CD4-positive, alpha-beta T cell treated with Interleukin-15 for 1 hour (primary cell): ENCODE results near the gene MCC.

Experiments
- DNase-seq: peaks from one replicate; pipeline ENCODE4 v3.0.0-alpha.2; 2020

Gene MCC

DNA sequence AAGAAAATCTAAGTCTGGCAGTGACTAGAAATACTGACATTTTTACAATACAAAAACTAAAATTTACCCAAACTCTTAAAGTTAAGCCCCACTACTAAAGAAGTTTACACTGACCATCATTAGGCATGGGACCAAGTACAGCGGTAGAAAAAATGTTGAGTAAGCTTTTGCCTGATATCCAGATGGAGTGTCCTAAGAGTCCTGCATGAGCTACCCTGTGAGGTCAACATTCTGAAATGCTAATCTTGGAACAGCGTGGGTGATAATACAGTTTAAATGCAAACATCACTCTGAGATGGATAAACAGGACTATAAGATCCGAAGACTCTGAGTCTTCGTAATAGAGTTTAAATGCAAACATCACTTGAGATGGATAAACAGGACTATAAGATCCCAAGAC lies 322.0 kb downstream of the MCC start:
- DNase-seq, result no peak

- no peak for DNase-seq
Measured at GRCh38 chr5:113164021-113164420, 324.2 kb downstream of the MCC start.

GRCh38 chr5:113163328-113163727 lies 324.9 kb downstream of the MCC start:
- no peak for DNase-seq

GRCh38 chr5:113162770-113163169 lies 325.5 kb downstream of the MCC start:
- DNase-seq, result no peak

DNA sequence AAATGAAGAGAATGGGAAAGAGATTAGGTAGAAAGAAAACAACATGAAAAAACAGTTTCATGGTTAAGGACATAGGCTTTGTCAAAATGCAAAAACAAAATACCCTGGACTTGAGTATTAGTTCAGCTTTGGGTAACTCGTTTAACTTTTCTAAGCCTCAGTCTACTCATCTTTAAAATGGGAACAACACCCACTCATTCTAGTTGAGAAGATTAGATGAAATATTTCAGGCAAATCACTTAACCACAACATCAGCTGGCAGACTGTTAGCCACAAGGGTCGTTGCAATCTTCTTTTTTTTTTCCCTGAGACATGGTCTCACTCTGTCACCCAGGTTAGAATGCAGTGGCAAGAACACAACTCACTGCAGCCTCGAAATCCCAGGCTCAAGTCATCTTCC lies 326.0 kb downstream of the MCC start:
- no peak for DNase-seq

- DNase-seq, result no peak
Measured at GRCh38 chr5:113161806-113162205, 326.4 kb downstream of the MCC start.

DNA sequence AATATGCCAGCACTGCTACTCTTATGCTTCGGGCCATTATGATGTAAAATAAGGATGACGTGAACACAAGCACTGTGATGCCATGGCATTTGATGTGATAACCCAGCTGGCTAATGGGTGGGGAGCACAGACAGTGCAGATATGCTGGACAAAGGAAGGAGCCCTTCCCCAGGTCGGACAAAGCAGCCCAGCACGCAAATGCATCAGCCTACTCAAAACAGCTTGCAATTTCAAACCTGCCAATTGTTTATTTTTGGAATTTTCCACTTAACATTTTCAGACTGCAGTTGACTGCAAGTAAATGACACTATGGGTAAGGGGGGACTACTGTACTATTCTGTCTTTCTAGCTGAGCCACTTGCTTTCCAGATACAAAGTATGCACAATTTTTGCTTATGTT lies 330.4 kb downstream of the MCC start:
- no peak for DNase-seq

- DNase-seq, result no peak
Measured at GRCh38 chr5:113156271-113156877, 331.9 kb downstream of the MCC start.

- no peak for DNase-seq
Measured at GRCh38 chr5:113153512-113154097, 334.6 kb downstream of the MCC start.

GRCh38 chr5:113152380-113152740 lies 335.9 kb downstream of the MCC start:
- DNase-seq, result no peak

- no peak for DNase-seq
Measured at GRCh38 chr5:113151641-113152379, 336.4 kb downstream of the MCC start.

DNA sequence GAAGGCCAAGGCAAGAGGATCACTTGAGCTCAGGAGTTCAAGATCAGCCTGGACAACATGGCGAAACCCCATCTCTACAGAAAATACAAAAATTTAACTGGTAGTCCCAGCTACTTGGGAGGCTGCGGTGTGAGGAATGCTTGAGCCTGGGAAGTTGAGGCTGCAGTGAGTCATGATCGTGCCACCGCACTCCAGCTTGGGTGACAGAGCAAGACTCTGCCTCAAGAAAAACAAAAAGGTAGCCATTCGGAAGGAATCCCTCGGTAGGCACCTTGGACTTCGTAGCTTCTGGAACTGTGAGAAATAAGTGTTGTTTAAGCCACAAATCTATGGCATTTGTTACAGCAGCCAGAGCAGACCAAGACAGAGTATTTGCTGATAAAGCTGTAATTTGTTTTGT lies 337.4 kb downstream of the MCC start:
- DNase-seq, result no peak

DNA sequence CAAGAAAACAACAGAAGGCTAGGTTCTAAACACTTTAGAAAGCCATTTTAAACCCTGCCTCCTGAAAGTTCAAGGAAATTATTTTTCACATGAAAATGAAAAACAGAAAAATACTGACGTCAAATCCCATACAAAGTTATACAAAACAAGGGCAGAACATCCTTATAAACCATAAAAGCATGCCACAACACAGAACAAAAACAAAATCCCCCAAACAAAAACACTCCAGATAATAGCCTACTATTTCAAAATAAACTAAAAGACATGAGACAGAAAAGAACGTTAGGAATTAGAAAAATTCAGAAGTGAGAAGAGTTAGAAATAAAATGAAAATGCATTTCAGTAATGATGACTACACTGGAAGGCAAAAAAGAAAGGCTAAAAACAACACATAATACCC lies 338.0 kb downstream of the MCC start:
- no peak for DNase-seq

DNA sequence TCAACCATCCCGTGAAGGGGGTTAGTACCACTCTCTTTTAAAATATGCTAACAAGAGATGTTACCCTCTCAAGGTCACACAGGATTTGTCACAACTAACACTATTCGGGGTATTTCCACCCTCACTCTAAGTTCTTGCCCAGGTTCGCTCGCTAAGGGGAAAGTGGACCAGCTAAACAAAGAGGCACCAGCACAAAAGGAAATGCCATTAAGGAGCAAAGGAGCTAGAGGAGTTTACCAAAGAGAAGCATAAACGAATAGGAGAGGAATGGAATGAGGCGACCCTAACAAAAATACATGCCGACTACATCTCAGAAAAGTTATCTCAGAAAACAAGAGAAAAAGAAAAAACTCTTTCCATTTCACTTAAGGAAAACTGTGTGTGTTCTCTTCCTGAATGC lies 340.7 kb downstream of the MCC start:
- no peak for DNase-seq

DNA sequence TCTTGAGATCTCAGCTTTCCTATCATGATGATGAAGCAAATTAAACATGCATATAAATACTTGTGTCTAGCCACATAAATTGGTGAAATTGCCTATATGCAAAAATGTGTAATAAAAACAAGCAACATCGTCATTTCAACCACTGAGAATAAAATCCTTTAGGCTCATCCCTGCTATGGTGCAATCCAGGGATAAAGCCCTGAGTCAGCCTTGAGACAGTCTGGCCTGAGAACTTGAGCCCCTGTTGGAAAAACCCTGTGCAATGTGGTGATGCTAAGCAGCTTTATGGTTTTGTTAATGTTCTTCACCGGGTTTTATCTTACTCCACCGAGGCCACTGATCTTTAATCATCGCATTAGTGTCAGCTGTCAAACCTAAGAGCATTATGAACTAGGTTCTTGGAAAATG lies 341.1 kb downstream of the MCC start:
- DNase-seq, result no peak

GRCh38 chr5:113145757-113146387 lies 342.4 kb downstream of the MCC start:
- DNase-seq, result no peak

- no peak for DNase-seq
Measured at GRCh38 chr5:113142186-113142585, 346.1 kb downstream of the MCC start.

DNA sequence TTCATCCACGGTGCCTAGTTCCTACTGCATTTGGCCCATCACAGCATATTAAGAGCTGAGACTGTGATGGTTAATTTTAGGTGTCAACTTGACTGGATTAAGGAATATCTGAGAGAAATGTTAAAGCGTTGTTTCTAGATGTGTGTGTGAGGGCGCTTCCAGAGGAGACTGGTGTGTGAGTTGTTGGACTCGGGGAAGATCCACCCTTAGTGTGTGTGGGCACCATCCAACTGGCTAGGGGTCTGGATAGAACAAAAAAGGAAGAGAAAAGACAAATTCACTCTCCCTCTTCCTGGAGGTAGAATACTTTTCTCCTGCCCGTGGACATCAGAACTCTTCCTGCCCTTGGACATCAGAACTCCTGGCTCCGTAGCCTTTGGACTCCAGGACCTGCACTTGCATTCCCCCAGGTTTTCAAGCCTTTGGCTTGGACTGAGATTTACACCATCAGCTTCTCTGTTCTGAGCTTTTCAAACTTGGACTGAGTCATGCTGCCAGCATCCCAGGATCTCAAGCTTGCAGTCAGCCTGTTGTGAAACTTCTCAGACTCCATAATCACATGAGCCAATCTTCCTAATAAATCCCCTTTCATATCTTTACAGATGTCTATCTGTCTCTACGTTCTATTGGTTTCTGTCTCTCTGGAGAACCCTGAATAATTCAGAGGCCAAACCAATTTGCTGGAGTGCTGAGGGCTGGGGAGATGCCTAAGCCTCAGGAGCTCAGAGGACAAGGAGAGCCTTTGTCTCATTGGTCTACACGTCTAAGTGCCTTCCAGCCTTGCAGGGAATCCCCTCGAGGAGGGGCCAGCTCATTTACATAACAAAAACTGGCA lies 347.2 kb downstream of the MCC start:
- DNase-seq, result no peak

DNA sequence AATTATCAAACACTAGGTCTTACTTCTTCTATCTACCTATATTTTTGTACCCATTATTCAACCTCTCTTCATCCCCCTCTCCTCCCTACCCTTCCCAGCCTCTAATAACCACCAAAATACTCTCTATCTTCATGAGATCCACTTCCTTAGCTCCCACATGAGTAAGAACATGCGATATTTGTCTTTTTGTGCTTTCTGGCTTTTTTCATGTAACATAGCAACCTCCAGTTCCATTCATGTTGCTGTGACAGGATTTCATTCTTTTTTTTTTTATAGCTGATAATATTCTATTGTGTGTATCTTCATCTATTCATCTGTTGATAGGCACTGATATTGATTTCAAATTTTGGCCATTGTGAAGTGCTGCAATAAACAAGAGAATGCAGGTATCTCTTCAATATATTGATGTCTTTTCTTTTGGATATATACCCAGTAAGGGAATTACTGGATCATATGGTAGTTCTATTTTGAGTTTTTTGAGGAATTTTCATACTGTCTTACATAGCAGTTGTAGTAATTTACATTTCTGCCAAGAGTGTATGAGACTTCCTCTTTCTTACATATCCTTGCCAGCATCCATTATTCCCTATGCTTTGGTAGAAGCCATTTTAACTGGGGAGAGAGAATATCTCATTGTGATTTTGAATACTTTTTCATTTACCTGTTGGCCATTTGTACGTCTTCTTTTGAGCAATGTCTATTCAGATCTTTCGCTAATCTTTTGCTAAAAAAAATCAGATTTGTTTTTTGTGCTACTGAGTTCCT lies 354.9 kb downstream of the MCC start:
- DNase-seq, result no peak

GRCh38 chr5:113132564-113132963 lies 355.7 kb downstream of the MCC start:
- no peak for DNase-seq

DNA sequence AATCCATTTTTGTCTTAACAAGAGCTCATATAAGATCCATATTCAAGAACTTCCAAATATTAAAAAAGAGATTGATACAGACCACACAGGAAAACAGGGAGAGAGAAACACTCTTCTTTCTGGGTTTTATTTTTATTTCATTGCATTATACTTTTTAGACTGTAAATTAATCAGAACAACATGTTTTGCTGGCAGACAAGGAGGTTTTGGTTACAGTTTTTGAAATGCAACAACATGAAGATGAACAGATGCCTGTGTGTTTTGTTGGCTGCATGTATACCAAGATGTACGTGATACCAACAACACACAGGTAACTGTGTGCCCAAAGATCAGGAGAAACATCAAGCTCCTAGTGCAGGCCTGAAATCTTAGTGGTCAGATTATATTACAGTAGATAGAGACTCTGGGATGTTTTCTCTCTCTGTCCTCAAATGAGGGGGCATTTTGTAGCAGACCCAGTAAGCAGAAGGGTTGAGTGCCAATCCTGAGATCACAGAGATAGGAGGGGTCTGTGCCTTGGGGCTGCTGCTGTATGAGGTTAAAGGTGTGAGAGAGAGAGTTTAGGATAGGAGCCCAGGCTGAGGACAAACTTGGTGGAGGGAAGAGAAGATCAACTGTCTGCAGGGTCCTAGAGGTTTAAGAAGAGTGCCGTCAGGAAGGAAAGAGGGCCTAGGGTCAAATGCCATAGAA lies 359.5 kb downstream of the MCC start:
- no peak for DNase-seq

DNA sequence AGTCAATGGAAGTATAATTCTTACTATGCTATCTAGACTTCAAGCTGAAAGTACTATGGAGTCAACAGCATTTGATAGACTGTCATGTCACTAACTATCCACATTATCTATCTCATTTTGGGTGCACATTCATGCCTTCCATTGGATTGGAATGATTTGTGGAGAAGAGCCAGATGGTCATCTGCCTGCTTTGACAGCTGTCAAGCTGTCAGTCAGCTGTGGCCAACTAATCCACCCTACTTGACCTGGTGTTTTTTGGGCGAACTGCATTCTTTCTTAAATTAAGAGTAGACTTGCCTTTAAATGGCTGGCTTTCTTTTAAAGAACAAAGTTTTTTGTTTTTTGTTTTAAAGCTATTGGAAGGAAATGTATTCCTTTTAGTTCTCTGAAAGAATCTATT lies 360.2 kb downstream of the MCC start:
- DNase-seq, result no peak
